Endothelial cell of hepatic sinusoid (primary cell): ENCODE data around the gene TMPRSS3.

ENCODE experiments used
- in situ Hi-C: cut with HindIII; loops from 2 replicates; pipeline ENCODE4 v1.10.0; 2017; ENCODE audit warnings: low sequenced_read_pairs

Gene TMPRSS3

GRCh38 chr21:42353623-42354022, 42.2 kb downstream of the TMPRSS3 start:
- in situ Hi-C loops = no loop called here

- in situ Hi-C loops = no loop called here
These were observed 43.3 kb downstream of the TMPRSS3 start for GRCh38 chr21:42352441-42353095.

- in situ Hi-C loops = no loop called here
These were observed 44.0 kb downstream of the TMPRSS3 start for GRCh38 chr21:42351626-42352440.

GRCh38 chr21:42350927-42351426, 44.9 kb downstream of the TMPRSS3 start, which contains the start of gene TFF2:
Gene TFF2 (minus strand): TSS chr21:42350994. CDS start chr21:42350957, 37 bp downstream.
- in situ Hi-C loops = no loop called here

GRCh38 chr21:42350318-42350910, 45.4 kb downstream of the TMPRSS3 start:
- in situ Hi-C loops = no loop called here

GRCh38 chr21:42349420-42350317, 46.2 kb downstream of the TMPRSS3 start:
- in situ Hi-C loops = no loop called here

GRCh38 chr21:42348762-42349161, 47.1 kb downstream of the TMPRSS3 start:
- in situ Hi-C loops = no loop called here

- in situ Hi-C loops = no loop called here
These were observed 48.1 kb downstream of the TMPRSS3 start for GRCh38 chr21:42347601-42348327.

GRCh38 chr21:42346866-42347600, 48.8 kb downstream of the TMPRSS3 start:
- in situ Hi-C loops = no loop called here

GRCh38 chr21:42346441-42346840, 49.4 kb downstream of the TMPRSS3 start:
- in situ Hi-C loops = no loop called here

- in situ Hi-C loops = no loop called here
These were observed 51.2 kb downstream of the TMPRSS3 start for GRCh38 chr21:42344631-42345030.

- in situ Hi-C loops = no loop called here
These were observed 51.8 kb downstream of the TMPRSS3 start for GRCh38 chr21:42343963-42344510.

GRCh38 chr21:42343556-42343955, 52.3 kb downstream of the TMPRSS3 start:
- in situ Hi-C loops = no loop called here

- in situ Hi-C loops = no loop called here
These were observed 52.8 kb downstream of the TMPRSS3 start for GRCh38 chr21:42343101-42343500.

GRCh38 chr21:42341776-42342542, 53.9 kb downstream of the TMPRSS3 start:
- in situ Hi-C loops = no loop called here

- in situ Hi-C loops = no loop called here
These were observed 55.4 kb downstream of the TMPRSS3 start for GRCh38 chr21:42340187-42341050.
